ENCODE results near the gene PHF14. TPM values are rescaled to one million over a fixed set of nuclear protein-coding genes. Genes with fewer than 3 reads are reported as not detected.

Gene PHF14
- total and polyA plus RNA-seq, 2 donors (not counting 1 experiment from before 2014, with no cell fraction given), result 9.6 to 43.7 TPM

DNA sequence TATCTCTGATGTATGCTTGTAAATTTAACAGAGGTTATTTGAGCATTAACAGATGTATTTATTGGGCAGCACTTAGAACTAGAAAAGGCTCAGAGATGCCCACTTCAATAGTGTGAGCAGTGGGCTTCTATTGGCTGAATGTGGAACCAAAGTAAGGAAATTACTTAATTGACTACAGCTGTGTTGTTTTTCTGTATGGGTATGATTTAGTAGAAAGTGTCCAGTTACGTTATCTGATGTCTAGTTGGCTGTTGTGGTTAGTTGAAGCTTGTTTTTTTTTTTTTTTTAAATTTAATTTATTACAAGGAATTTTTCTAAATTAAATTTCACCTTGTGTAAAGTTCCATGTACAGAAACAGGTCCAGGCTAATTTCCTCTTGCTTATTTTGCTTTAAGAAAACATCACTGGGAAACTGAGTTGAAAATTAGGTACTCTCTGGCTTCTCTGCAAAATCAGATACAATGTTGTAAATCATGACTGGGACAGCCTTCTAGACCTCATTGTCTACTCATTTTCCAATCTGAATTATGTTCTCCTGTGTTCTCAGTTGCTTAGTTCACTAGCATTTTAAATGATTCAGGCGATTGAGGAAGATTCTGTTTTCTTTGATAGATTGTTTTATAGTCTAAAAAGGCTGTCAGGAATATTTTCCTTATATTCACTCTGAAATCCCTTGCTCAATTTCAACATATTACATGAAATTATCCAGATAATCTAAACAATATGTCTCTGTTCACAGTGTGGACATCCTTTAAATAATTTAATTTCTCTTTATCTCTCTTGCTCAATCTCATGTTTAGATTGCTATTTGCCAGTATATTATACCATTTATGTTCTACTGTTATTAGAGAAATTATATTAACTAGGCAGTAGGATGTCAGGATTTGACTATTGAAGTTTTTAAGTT lies 53.0 kb downstream of the PHF14 start:
- H3K36me3 ChIP-seq (replicated peaks in 1 of 2; ENCODE audit: control extremely low read depth in 1 of 2, control insufficient read depth in 1 of 2, extremely low read depth in 1 of 2, insufficient read depth in 2 of 2, low read length in 1 of 2), result peaks cover 4 to 12% of the 10 kb centered on the region in 2 experiments
- H3K79me2 ChIP-seq (ENCODE audit: control insufficient read depth, insufficient read depth, low read length), result no peaks in the 10 kb centered on the region
- intact Hi-C loops (cut with micrococcal nuclease), result no loop called here
- TF ChIP-seq, protein P1, sequence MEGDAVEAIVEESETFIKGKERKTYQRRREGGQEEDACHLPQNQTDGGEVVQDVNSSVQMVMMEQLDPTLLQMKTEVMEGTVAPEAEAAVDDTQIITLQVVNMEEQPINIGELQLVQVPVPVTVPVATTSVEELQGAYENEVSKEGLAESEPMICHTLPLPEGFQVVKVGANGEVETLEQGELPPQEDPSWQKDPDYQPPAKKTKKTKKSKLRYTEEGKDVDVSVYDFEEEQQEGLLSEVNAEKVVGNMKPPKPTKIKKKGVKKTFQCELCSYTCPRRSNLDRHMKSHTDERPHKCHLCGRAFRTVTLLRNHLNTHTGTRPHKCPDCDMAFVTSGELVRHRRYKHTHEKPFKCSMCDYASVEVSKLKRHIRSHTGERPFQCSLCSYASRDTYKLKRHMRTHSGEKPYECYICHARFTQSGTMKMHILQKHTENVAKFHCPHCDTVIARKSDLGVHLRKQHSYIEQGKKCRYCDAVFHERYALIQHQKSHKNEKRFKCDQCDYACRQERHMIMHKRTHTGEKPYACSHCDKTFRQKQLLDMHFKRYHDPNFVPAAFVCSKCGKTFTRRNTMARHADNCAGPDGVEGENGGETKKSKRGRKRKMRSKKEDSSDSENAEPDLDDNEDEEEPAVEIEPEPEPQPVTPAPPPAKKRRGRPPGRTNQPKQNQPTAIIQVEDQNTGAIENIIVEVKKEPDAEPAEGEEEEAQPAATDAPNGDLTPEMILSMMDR (IDR thresholded peaks at IDR 0.05), result no peak
- TF ChIP-seq EZH2 (IDR thresholded peaks at IDR 0.05; ENCODE audit: borderline replicate concordance, insufficient read depth, low read depth, low read length, poor library complexity, severe bottlenecking), result no peak
- no peaks in the 10 kb centered on the region for H3K4me1 ChIP-seq (ENCODE audit: control insufficient read depth in 2 of 2, insufficient read depth in 2 of 2, low read length in 2 of 2)
- WGBS (ENCODE audit: insufficient coverage), result no CpG with 5 or more reads among the region's 2 CpGs
- no peak overlapping the region for H3K9ac ChIP-seq (ENCODE audit: low read length)
- no peaks in the 10 kb centered on the region for H3K27me3 ChIP-seq (replicated peaks in 1 of 4; ENCODE audit: control extremely low read depth in 1 of 4, control insufficient read depth in 3 of 4, insufficient read depth in 4 of 4, low read length in 3 of 4)
- no peak overlapping the region for H3K4me3 ChIP-seq (ENCODE audit: control extremely low read depth in 1 of 5, extremely low read depth in 1 of 5, insufficient read depth in 1 of 5, low read depth in 2 of 5, low read length in 4 of 5)
- H3K4me2 ChIP-seq (replicated peaks; ENCODE audit: low read depth, low read length, poor library complexity, severe bottlenecking), result no peak overlapping the region
- H3K27ac ChIP-seq (ENCODE audit: low read length in 2 of 2), result no peak overlapping the region
- Mint-ChIP-seq H3K9me3 (ENCODE audit: insufficient read depth) (no peaks in the 10 kb centered on the region), H3K4me1 (no peaks in the 10 kb centered on the region), H3K27me3 (no peaks in the 10 kb centered on the region), H3K27ac (no peak overlapping the region), H3K4me3 (no peak overlapping the region)
- no peaks in the 10 kb centered on the region for H3K9me3 ChIP-seq (ENCODE audit: control extremely low read depth in 1 of 3, control insufficient read depth in 2 of 3, insufficient read depth in 1 of 3, low read length in 2 of 3)
- CTCF ChIA-PET, result no interaction called here
- H2AFZ ChIP-seq (ENCODE audit: insufficient read depth, low read depth, low read length, poor library complexity, severe bottlenecking), result no peak overlapping the region
- no peaks in the 10 kb centered on the region for H4K20me1 ChIP-seq (ENCODE audit: control insufficient read depth, insufficient read depth, low read length, poor library complexity, severe bottlenecking)
- ATAC-seq (ENCODE audit: low read depth) (no peak), DNase-seq (no peak)
- POLR2A ChIA-PET, result no interaction called here

DNA sequence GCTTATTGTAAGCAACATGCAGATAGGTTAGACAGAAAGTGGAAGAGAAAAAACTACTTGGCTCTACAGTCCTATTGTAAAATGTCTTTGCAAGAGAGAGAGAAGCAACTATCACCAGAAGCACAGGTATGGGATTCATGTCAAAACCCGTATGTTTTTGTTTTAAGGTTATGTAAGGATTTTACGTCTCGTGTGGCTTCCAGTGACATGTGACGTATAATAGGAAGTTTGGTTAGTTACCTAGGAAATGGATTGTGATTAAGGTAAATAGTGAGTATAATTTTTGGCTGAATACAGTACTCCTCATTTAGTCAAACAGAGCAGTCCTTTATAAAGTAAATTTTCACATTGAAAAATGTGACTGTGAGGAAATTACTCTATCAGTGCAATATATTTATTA lies 62.0 kb downstream of the PHF14 start:
- Histone ChIP-seq H3K9ac (ENCODE audit: low read length) (no peak overlapping the region), H3K27me3 (replicated peaks in 1 of 4; ENCODE audit: control extremely low read depth in 1 of 4, control insufficient read depth in 3 of 4, insufficient read depth in 4 of 4, low read length in 3 of 4) (no peaks in the 10 kb centered on the region), H3K4me3 (ENCODE audit: control extremely low read depth in 1 of 5, extremely low read depth in 1 of 5, insufficient read depth in 1 of 5, low read depth in 2 of 5, low read length in 4 of 5) (no peak overlapping the region), H3K36me3 (replicated peaks in 1 of 2; ENCODE audit: control extremely low read depth in 1 of 2, control insufficient read depth in 1 of 2, extremely low read depth in 1 of 2, insufficient read depth in 2 of 2, low read length in 1 of 2) (peaks cover 3 to 20% of the 10 kb centered on the region in 2 experiments), H3K79me2 (ENCODE audit: control insufficient read depth, insufficient read depth, low read length) (no peaks in the 10 kb centered on the region), H3K4me2 (replicated peaks; ENCODE audit: low read depth, low read length, poor library complexity, severe bottlenecking) (no peak overlapping the region), H2AFZ (ENCODE audit: insufficient read depth, low read depth, low read length, poor library complexity, severe bottlenecking) (no peak overlapping the region), H3K4me1 (ENCODE audit: control insufficient read depth in 2 of 2, insufficient read depth in 2 of 2, low read length in 2 of 2) (no peaks in the 10 kb centered on the region), H4K20me1 (ENCODE audit: control insufficient read depth, insufficient read depth, low read length, poor library complexity, severe bottlenecking) (no peaks in the 10 kb centered on the region), H3K9me3 (ENCODE audit: control extremely low read depth in 1 of 3, control insufficient read depth in 2 of 3, insufficient read depth in 1 of 3, low read length in 2 of 3) (no peaks in the 10 kb centered on the region), H3K27ac (ENCODE audit: low read length in 2 of 2) (no peak overlapping the region)
- Mint-ChIP-seq H3K4me3 (no peak overlapping the region), H3K4me1 (no peaks in the 10 kb centered on the region), H3K27me3 (no peaks in the 10 kb centered on the region), H3K9me3 (ENCODE audit: insufficient read depth) (no peaks in the 10 kb centered on the region), H3K27ac (no peak overlapping the region)
- intact Hi-C loops (cut with micrococcal nuclease), result no loop called here
- WGBS (ENCODE audit: insufficient coverage), result 100% methylated on average over 1 of the region's 4 CpGs
- ChIA-PET CTCF (no interaction called here), POLR2A (no interaction called here)
- DNase-seq (no peak), ATAC-seq (ENCODE audit: low read depth) (no peak)
- no peak for TF ChIP-seq EZH2 (IDR thresholded peaks at IDR 0.05; ENCODE audit: borderline replicate concordance, insufficient read depth, low read depth, low read length, poor library complexity, severe bottlenecking)
- TF ChIP-seq, protein P1 (IDR thresholded peaks at IDR 0.05), result no peak
